HepG2 (cell line): ENCODE data around the gene NOTUM. TPM values are rescaled to one million over a fixed set of nuclear protein-coding genes. Genes with fewer than 3 reads are reported as not detected.

Experiments
- BRCA1 ChIP-seq: sonication (generic); formaldehyde crosslinking; IDR thresholded peaks from 2 replicates; pipeline ENCODE4 v1.4.0; 2020; ENCODE audit warnings: missing genetic modification reagents
- CHD2 ChIP-seq: IDR thresholded peaks from 2 replicates; pipeline ENCODE4 v1.6.1; 2011; ENCODE audit warnings: low read depth, low read length, improper control_type of control experiment
- DPF2 ChIP-seq: sonication (generic); formaldehyde crosslinking; IDR thresholded peaks from 2 replicates; pipeline ENCODE4 v1.4.0; 2020; ENCODE audit warnings: mild to moderate bottlenecking, low read depth, missing genetic modification reagents, borderline replicate concordance
- DZIP1 ChIP-seq: sonication (generic); formaldehyde crosslinking; IDR thresholded peaks from 2 replicates; pipeline ENCODE4 v1.5.0; 2020; ENCODE audit warnings: mild to moderate bottlenecking, missing genetic modification reagents
- GLMP ChIP-seq: sonication (generic); formaldehyde crosslinking; IDR thresholded peaks from 2 replicates; pipeline ENCODE4 v1.9.0; 2021; ENCODE audit warnings: missing genetic modification reagents, mild to moderate bottlenecking, borderline replicate concordance
- GPBP1L1 ChIP-seq: sonication (generic); formaldehyde crosslinking; IDR thresholded peaks from 2 replicates; pipeline ENCODE4 v1.5.0; 2020; ENCODE audit warnings: mild to moderate bottlenecking, missing genetic modification reagents
- HMGXB4 ChIP-seq, 2 experiments: sonication (generic) in 1 of 2; formaldehyde crosslinking in 1 of 2; IDR thresholded peaks; 2 replicates each; pipeline versions ENCODE4 v1.4.0 to v1.6.1; 2018 to 2020; ENCODE audit warnings: missing genetic modification reagents in 2 of 2, borderline replicate concordance in 1 of 2, low read depth in 1 of 2, mild to moderate bottlenecking in 1 of 2, missing biosample characterization in 1 of 2
- HNF1B ChIP-seq: sonication (generic); formaldehyde crosslinking; IDR thresholded peaks from 2 replicates; pipeline ENCODE4 v1.5.1; 2020; ENCODE audit warnings: mild to moderate bottlenecking, moderate library complexity, missing genetic modification reagents
- MAX ChIP-seq: IDR thresholded peaks from 2 replicates; pipeline ENCODE4 v1.6.1; 2012; ENCODE audit warnings: inconsistent platforms
- NFE2L1 ChIP-seq: sonication (generic); formaldehyde crosslinking; IDR thresholded peaks from 2 replicates; pipeline ENCODE4 v1.4.0; 2020; ENCODE audit warnings: missing genetic modification reagents, mild to moderate bottlenecking, borderline replicate concordance
- NONO ChIP-seq, 2 experiments: fragments of 450-650 bp in 1 of 2; sonication (generic) in 1 of 2; formaldehyde crosslinking in 1 of 2; IDR thresholded peaks in 1 of 2; conservative IDR thresholded peaks in 1 of 2; 2 replicates each; pipeline versions ENCODE4 v1.6.1 to v1.8.0; 2017 to 2022; ENCODE audit warnings: mild to moderate bottlenecking in 1 of 2, missing genetic modification reagents in 1 of 2, moderate library complexity in 1 of 2
- SAP130 ChIP-seq: IDR thresholded peaks from 2 replicates; pipeline ENCODE4 v1.6.1; 2016; ENCODE audit warnings: low read depth
- TIGD3 ChIP-seq: sonication (generic); formaldehyde crosslinking; IDR thresholded peaks from 2 replicates; pipeline ENCODE4 v1.5.1; 2020; ENCODE audit warnings: mild to moderate bottlenecking, missing genetic modification reagents, borderline replicate concordance
- ZBTB7B ChIP-seq: sonication (generic); formaldehyde crosslinking; IDR thresholded peaks from 2 replicates; pipeline ENCODE4 v1.4.0; 2020; ENCODE audit warnings: missing genetic modification reagents
- ZNF605 ChIP-seq: sonication (generic); formaldehyde crosslinking; IDR thresholded peaks from 2 replicates; pipeline ENCODE4 v1.8.0; 2022; ENCODE audit warnings: mild to moderate bottlenecking, missing genetic modification reagents
- polyA plus RNA-seq, 8 experiments: library from polyadenylated mRNA; depleted of rRNA in 3 of 8; stranded (reverse) in 7 of 8; unstranded in 1 of 8; fragments of >200 nt; fragmentation: Illumina TruSeq in 4 of 8; extraction: Trizol in 4 of 8; gene quantifications; 2 replicates each; pipeline versions ENCODE4 v1.2.1 to v1.2.3, GENCODE V29; 2011 to 2016; ENCODE audit warnings: low read depth in 4 of 8, missing spikeins in 1 of 8, mixed read lengths in 1 of 8; ENCODE audit not compliant: insufficient read depth in 1 of 8
- total RNA-seq, 5 experiments: library from RNA; depleted of rRNA; stranded (reverse); fragments of >200 nt; fragmentation: Illumina TruSeq; extraction: Trizol; gene quantifications; 2 replicates each; pipeline ENCODE4 v1.2.3, GENCODE V29; 2016; ENCODE audit warnings: low read depth in 1 of 5

NOTUM gene
- total and polyA plus RNA-seq, 2 of the 13 experiments (the other 11 are each of a cell fraction or from before 2014, with no cell fraction given), result 150 to 160 TPM

GRCh38 chr17:81924557-81925532 lies 36.1 kb downstream of the NOTUM start (continued):
- TF ChIP-seq HMGXB4 (CRISPR knock-in tag; IDR thresholded peaks at IDR 0.05; ENCODE audit: borderline replicate concordance in 1 of 2, low read depth in 1 of 2) (peak in 1 of 2 experiments; percentile 33; a peak in 1 of 4 replicates), NFE2L1 (CRISPR knock-in tag) (0 out of 2 replicates have a peak, but pooled peaks have one; percentile 18), GPBP1L1 (no peak), CHD2 (peak; percentile 71; the same call in 1 of the 2 replicates), NONO (IDR thresholded peaks at IDR 0.05) (no peak), NONO (CRISPR knock-in tag; conservative IDR thresholded peaks at IDR 0.05) (0 out of 2 replicates have a peak, but pooled peaks have one; percentile 35), DZIP1 (CRISPR knock-in tag) (peak; percentile 70; the same call in 1 of the 2 replicates), BRCA1 (CRISPR knock-in tag) (no peak), ZNF605 (CRISPR knock-in tag) (0 out of 2 replicates have a peak, but pooled peaks have one; percentile 14), DPF2 (CRISPR knock-in tag) (peak; percentile 46; the same call in 1 of the 2 replicates), MAX (peak; percentile 48; the same call in 1 of the 2 replicates), SAP130 (CRISPR knock-in tag) (peak; percentile 82), HNF1B (CRISPR knock-in tag) (peak; percentile 76), TIGD3 (CRISPR knock-in tag) (no peak), ZBTB7B (0 out of 2 replicates have a peak, but pooled peaks have one; percentile 23), GLMP (CRISPR knock-in tag) (no peak)
